RWPE2 (cell line): ENCODE measurements around the gene KCNIP1.

Experiments used
- ATAC-seq: fragments of 200-7000 bp; cut with Tn5 transposase; 3 replicates; pipeline ENCODE4 v1.9.1; 2021; ENCODE audit warnings: low read depth
- DNase-seq: peaks from one replicate; pipeline ENCODE4 v3.0.0-alpha.2; 2020; ENCODE audit warnings: low spot score
- H3K27ac ChIP-seq: fragments of 450-650 bp; 2 replicates; pipeline ENCODE4 v1.5.1; 2017; ENCODE audit warnings: mild to moderate bottlenecking; ENCODE audit not compliant: poor library complexity, severe bottlenecking
- H3K27me3 ChIP-seq: fragments of 250-450 bp; sonication (Bioruptor Pico); 2 replicates; pipeline ENCODE4 v1.5.1; 2021; ENCODE audit warnings: mild to moderate bottlenecking, moderate library complexity; ENCODE audit not compliant: insufficient read depth, poor library complexity, severe bottlenecking
- H3K36me3 ChIP-seq: fragments of 250-450 bp; sonication (Bioruptor Pico); 2 replicates; pipeline ENCODE4 v1.5.1; 2020; ENCODE audit warnings: low read depth, mild to moderate bottlenecking, moderate library complexity
- H3K4me1 ChIP-seq: fragments of 250-450 bp; sonication (Bioruptor Pico); 2 replicates; pipeline ENCODE4 v1.5.1; 2021; ENCODE audit warnings: mild to moderate bottlenecking, moderate library complexity; ENCODE audit not compliant: insufficient read depth, poor library complexity, severe bottlenecking
- H3K4me3 ChIP-seq: fragments of 250-450 bp; sonication (Bioruptor Pico); 2 replicates; pipeline ENCODE4 v1.5.1; 2021; ENCODE audit warnings: mild to moderate bottlenecking, moderate library complexity; ENCODE audit not compliant: severe bottlenecking
- H3K9me3 ChIP-seq: fragments of 250-450 bp; sonication (Bioruptor Pico); 2 replicates; pipeline ENCODE4 v1.5.1; 2021; ENCODE audit warnings: mild to moderate bottlenecking, moderate library complexity; ENCODE audit not compliant: severe bottlenecking
- CTCF ChIP-seq: fragments of 450-650 bp; IDR thresholded peaks from one replicate; pipeline ENCODE4 v1.5.1; 2017; ENCODE audit warnings: mild to moderate bottlenecking, moderate library complexity; ENCODE audit not compliant: poor library complexity, severe bottlenecking

KCNIP1 gene

GRCh38 chr5:170475294-170476000 lies 28.4 kb upstream of the KCNIP1 start:
- H3K27me3 ChIP-seq = no peaks in the 10 kb centered on the region
- H3K4me1 ChIP-seq = peaks cover 7% of the 10 kb centered on the region
- H3K27ac ChIP-seq = no peak overlapping the region
- TF ChIP-seq CTCF = no peak
- no peaks in the 10 kb centered on the region for H3K36me3 ChIP-seq
- no peak overlapping the region for H3K4me3 ChIP-seq
- no peak for DNase-seq
- H3K9me3 ChIP-seq = no peaks in the 10 kb centered on the region
- ATAC-seq = no peak

DNA sequence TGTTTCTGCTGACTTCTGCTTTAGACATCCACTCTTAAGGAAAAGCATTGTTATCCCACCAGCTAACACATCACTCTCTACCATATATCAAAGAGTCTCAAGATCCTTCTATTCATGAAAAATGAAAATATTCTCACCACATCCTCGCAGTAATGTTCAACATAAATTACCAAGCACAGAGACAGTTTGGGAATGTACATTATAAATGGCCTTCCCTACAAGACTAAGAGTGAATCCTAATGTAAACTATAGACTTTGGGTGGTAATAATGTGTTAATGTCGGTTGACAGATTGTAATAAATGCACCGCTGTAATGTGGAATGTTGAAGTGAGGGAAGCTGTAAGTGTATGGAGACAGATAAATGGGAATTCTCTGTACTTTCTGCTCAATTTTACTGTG lies 27.1 kb upstream of the KCNIP1 start:
- DNase-seq (no peak), ATAC-seq (no peak)
- Histone ChIP-seq H3K4me3 (no peak overlapping the region), H3K9me3 (no peaks in the 10 kb centered on the region), H3K4me1 (peaks cover 7% of the 10 kb centered on the region), H3K27me3 (no peaks in the 10 kb centered on the region), H3K27ac (no peak overlapping the region), H3K36me3 (no peaks in the 10 kb centered on the region)
- TF ChIP-seq CTCF = no peak

DNA sequence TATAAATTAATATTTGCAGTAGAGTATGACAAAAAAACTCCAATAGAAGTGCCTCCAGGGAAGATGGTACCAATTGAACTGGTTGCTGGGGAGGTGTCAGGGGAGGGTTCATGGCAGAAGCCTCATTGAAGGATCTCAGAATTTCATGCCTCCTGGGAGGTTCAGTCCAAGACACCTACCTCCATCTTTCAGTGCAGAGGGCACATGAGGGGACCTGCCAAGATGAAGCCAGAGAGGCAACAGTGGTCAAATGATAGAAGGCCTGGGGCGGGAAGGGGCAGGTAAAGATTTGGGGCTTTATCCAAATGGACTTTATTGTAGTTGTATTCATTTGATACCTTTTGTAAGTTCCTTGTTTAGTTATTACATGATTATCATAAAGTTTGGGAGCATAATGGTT lies 25.9 kb upstream of the KCNIP1 start:
- H3K4me1 ChIP-seq = peaks cover 7% of the 10 kb centered on the region
- DNase-seq = no peak
- ATAC-seq = no peak
- no peak overlapping the region for H3K27ac ChIP-seq
- no peak for TF ChIP-seq CTCF
- H3K27me3 ChIP-seq = no peaks in the 10 kb centered on the region
- no peaks in the 10 kb centered on the region for H3K9me3 ChIP-seq
- no peaks in the 10 kb centered on the region for H3K36me3 ChIP-seq
- H3K4me3 ChIP-seq = no peak overlapping the region

- H3K9me3 ChIP-seq = no peaks in the 10 kb centered on the region
- no peak overlapping the region for H3K27ac ChIP-seq
- no peaks in the 10 kb centered on the region for H3K36me3 ChIP-seq
- H3K4me1 ChIP-seq = peaks cover 7% of the 10 kb centered on the region
- H3K27me3 ChIP-seq = no peaks in the 10 kb centered on the region
- no peak for TF ChIP-seq CTCF
- no peak for DNase-seq
- no peak for ATAC-seq
- no peak overlapping the region for H3K4me3 ChIP-seq
Observed at GRCh38 chr5:170478306-170478705, 25.5 kb upstream of the KCNIP1 start.

- ATAC-seq (peak; percentile 58; the same call in 2 of the 3 replicates), DNase-seq (no peak)
- Histone ChIP-seq H3K4me3 (no peak overlapping the region), H3K27me3 (no peaks in the 10 kb centered on the region), H3K9me3 (no peaks in the 10 kb centered on the region), H3K36me3 (no peaks in the 10 kb centered on the region), H3K27ac (no peak overlapping the region), H3K4me1 (peaks cover 7% of the 10 kb centered on the region)
- peak; percentile 43 for TF ChIP-seq CTCF
Observed at GRCh38 chr5:170479484-170479883, 24.3 kb upstream of the KCNIP1 start.
